Trophoblast cell (in vitro differentiated cells and primary cell): ENCODE results near the gene PLEKHM3.

Experiments
- DNase-seq, 2 donors: peaks; one replicate each; pipeline ENCODE4 v3.0.0-alpha.2; 2016
- H2AFZ ChIP-seq: 2 replicates; pipeline ENCODE4 v1.6.1; 2013; ENCODE audit warnings: low read length, moderate library complexity, mild to moderate bottlenecking; ENCODE audit not compliant: insufficient read depth, poor library complexity
- H2AK5ac ChIP-seq: 2 replicates; pipeline ENCODE4 v1.6.1; 2013; ENCODE audit warnings: mild to moderate bottlenecking, low read length
- H2BK120ac ChIP-seq: 2 replicates; pipeline ENCODE4 v1.6.1; 2013; ENCODE audit warnings: low read length, mild to moderate bottlenecking, moderate library complexity; ENCODE audit not compliant: insufficient read depth, poor library complexity
- H2BK12ac ChIP-seq: 2 replicates; pipeline ENCODE4 v1.6.1; 2013; ENCODE audit warnings: mild to moderate bottlenecking, low read length, moderate library complexity
- H2BK5ac ChIP-seq: 2 replicates; pipeline ENCODE4 v1.6.1; 2013; ENCODE audit warnings: low read length, low read depth, moderate library complexity, mild to moderate bottlenecking; ENCODE audit not compliant: poor library complexity
- H3K14ac ChIP-seq: 2 replicates; pipeline ENCODE4 v1.6.1; 2013; ENCODE audit warnings: mild to moderate bottlenecking, low read length
- H3K18ac ChIP-seq: 2 replicates; pipeline ENCODE4 v1.6.1; 2013; ENCODE audit warnings: mild to moderate bottlenecking, low read length
- H3K23ac ChIP-seq: 2 replicates; pipeline ENCODE4 v1.6.1; 2013; ENCODE audit warnings: low read length
- H3K27ac ChIP-seq: 2 replicates; pipeline ENCODE4 v1.5.1; 2013; ENCODE audit warnings: low read depth, mild to moderate bottlenecking, inconsistent platforms, low read length, moderate library complexity
- H3K27me3 ChIP-seq: 2 replicates; pipeline ENCODE4 v1.6.1; 2013; ENCODE audit warnings: inconsistent platforms, mild to moderate bottlenecking, low read length, moderate library complexity; ENCODE audit not compliant: insufficient read depth
- H3K36me3 ChIP-seq, 2 experiments: 1 replicate in 1 of 2; 2 replicates in 1 of 2; pipeline ENCODE4 v1.6.1; 2013; ENCODE audit warnings: low read length in 2 of 2, mild to moderate bottlenecking in 2 of 2, moderate library complexity in 1 of 2; ENCODE audit not compliant: insufficient read depth in 2 of 2, control insufficient read depth in 1 of 2
- H3K4ac ChIP-seq: 2 replicates; pipeline ENCODE4 v1.6.1; 2013; ENCODE audit warnings: low read depth, mild to moderate bottlenecking, low read length, moderate library complexity
- H3K4me1 ChIP-seq, 2 experiments: 1 replicate in 1 of 2; 2 replicates in 1 of 2; pipeline ENCODE4 v1.6.1; 2013; ENCODE audit warnings: low read length in 2 of 2, mild to moderate bottlenecking in 2 of 2, moderate library complexity in 1 of 2; ENCODE audit not compliant: insufficient read depth in 2 of 2, control insufficient read depth in 1 of 2
- H3K4me2 ChIP-seq: 2 replicates; pipeline ENCODE4 v1.6.1; 2013; ENCODE audit warnings: inconsistent platforms, mild to moderate bottlenecking, low read length, moderate library complexity
- H3K4me3 ChIP-seq: 2 replicates; pipeline ENCODE4 v1.5.1; 2013; ENCODE audit warnings: mild to moderate bottlenecking, low read depth, low read length, inconsistent platforms
- H3K79me1 ChIP-seq: one replicate; pipeline ENCODE4 v1.6.1; 2013; ENCODE audit warnings: low read length
- H3K79me2 ChIP-seq: 2 replicates; pipeline ENCODE4 v1.6.1; 2013; ENCODE audit warnings: low read length, mild to moderate bottlenecking; ENCODE audit not compliant: control insufficient read depth, insufficient read depth, poor library complexity
- H3K9ac ChIP-seq: 2 replicates; pipeline ENCODE4 v1.6.1; 2013; ENCODE audit warnings: mild to moderate bottlenecking, low read length
- H3K9me3 ChIP-seq: 2 replicates; pipeline ENCODE4 v1.6.1; 2013; ENCODE audit warnings: low read depth, mild to moderate bottlenecking, control low read depth, inconsistent platforms, low read length; ENCODE audit not compliant: insufficient read depth
- H4K12ac ChIP-seq: 2 replicates; pipeline ENCODE4 v1.6.1; 2013; ENCODE audit warnings: low read depth, mild to moderate bottlenecking, low read length, moderate library complexity
- H4K8ac ChIP-seq: 2 replicates; pipeline ENCODE4 v1.6.1; 2013; ENCODE audit warnings: low read depth, mild to moderate bottlenecking, low read length, moderate library complexity
- H4K91ac ChIP-seq: one replicate; pipeline ENCODE4 v1.6.1; 2013; ENCODE audit warnings: low read depth, mild to moderate bottlenecking, low read length, moderate library complexity
- WGBS: extraction: QIAGEN DNeasy Blood & Tissue Kit; methylation state at CpG from one replicate; pipeline ENCODE4 v1.1.7; 2013; ENCODE audit warnings: missing lambda C conversion rate; ENCODE audit not compliant: insufficient read length, insufficient coverage; ENCODE audit errors: extremely low coverage; 5-methylcytosine and 5-hydroxymethylcytosine counted together

The PLEKHM3 gene

GRCh38 chr2:208000701-208001395, 24.5 kb downstream of the PLEKHM3 start:
- H3K79me2 ChIP-seq, result no peaks in the 10 kb centered on the region
- H3K4me1 ChIP-seq, result no peaks in the 10 kb centered on the region
- no peak overlapping the region for H2BK120ac ChIP-seq
- H3K14ac ChIP-seq, result no peak overlapping the region
- H2AFZ ChIP-seq, result no peak overlapping the region
- no peak overlapping the region for H2BK5ac ChIP-seq
- no peak overlapping the region for H2BK12ac ChIP-seq
- H3K79me1 ChIP-seq, result no peaks in the 10 kb centered on the region
- H4K8ac ChIP-seq, result no peak overlapping the region
- H4K91ac ChIP-seq, result no peak overlapping the region
- H3K4ac ChIP-seq, result no peak overlapping the region
- no peaks in the 10 kb centered on the region for H3K9me3 ChIP-seq
- H3K36me3 ChIP-seq, result peaks cover 0 to 5% of the 10 kb centered on the region in 2 experiments
- no peak overlapping the region for H3K18ac ChIP-seq
- H2AK5ac ChIP-seq, result no peak overlapping the region
- H3K27ac ChIP-seq, result no peak overlapping the region
- no peak overlapping the region for H3K23ac ChIP-seq
- no peak overlapping the region for H3K4me2 ChIP-seq
- DNase-seq, result no peak
- WGBS, result no CpG with 5 or more reads among the region's 10 CpGs
- H3K27me3 ChIP-seq, result no peaks in the 10 kb centered on the region
- H3K4me3 ChIP-seq, result no peak overlapping the region
- no peak overlapping the region for H3K9ac ChIP-seq
- H4K12ac ChIP-seq, result no peak overlapping the region

DNA sequence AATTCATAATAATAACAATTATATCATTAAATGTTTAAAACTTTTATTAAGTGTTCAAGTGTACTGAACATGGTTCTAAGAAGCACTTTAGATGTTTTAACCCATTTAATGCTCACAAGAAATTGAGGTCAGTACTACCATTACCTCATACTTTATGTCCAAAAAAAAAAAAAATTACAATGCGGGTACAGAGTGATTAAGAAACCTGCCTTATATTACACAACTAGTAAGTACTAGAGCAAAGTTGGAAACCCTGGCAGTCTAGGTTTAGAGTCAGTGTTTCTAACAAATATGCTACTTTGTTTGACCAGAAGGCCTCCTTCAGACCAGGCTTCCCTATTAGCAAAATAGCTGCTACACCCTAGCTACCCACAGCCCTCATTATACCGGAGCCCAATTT, 28.5 kb downstream of the PLEKHM3 start:
- no peaks in the 10 kb centered on the region for H3K79me2 ChIP-seq
- no peak overlapping the region for H3K23ac ChIP-seq
- H3K4ac ChIP-seq, result no peak overlapping the region
- WGBS, result no CpG with 5 or more reads among the region's 2 CpGs
- no peak overlapping the region for H2AFZ ChIP-seq
- H2BK5ac ChIP-seq, result no peak overlapping the region
- no peak overlapping the region for H3K27ac ChIP-seq
- no peaks in the 10 kb centered on the region for H3K79me1 ChIP-seq
- H3K18ac ChIP-seq, result no peak overlapping the region
- peaks cover 0 to 5% of the 10 kb centered on the region in 2 experiments for H3K36me3 ChIP-seq
- H3K4me2 ChIP-seq, result no peak overlapping the region
- H3K9ac ChIP-seq, result no peak overlapping the region
- no peak overlapping the region for H4K12ac ChIP-seq
- peak; percentile 35 to 91 for DNase-seq
- H3K4me3 ChIP-seq, result no peak overlapping the region
- no peak overlapping the region for H3K14ac ChIP-seq
- no peak overlapping the region for H4K91ac ChIP-seq
- no peak overlapping the region for H2BK120ac ChIP-seq
- no peak overlapping the region for H2AK5ac ChIP-seq
- H3K9me3 ChIP-seq, result no peaks in the 10 kb centered on the region
- H2BK12ac ChIP-seq, result no peak overlapping the region
- no peaks in the 10 kb centered on the region for H3K27me3 ChIP-seq
- H3K4me1 ChIP-seq, result no peaks in the 10 kb centered on the region
- H4K8ac ChIP-seq, result no peak overlapping the region

DNA sequence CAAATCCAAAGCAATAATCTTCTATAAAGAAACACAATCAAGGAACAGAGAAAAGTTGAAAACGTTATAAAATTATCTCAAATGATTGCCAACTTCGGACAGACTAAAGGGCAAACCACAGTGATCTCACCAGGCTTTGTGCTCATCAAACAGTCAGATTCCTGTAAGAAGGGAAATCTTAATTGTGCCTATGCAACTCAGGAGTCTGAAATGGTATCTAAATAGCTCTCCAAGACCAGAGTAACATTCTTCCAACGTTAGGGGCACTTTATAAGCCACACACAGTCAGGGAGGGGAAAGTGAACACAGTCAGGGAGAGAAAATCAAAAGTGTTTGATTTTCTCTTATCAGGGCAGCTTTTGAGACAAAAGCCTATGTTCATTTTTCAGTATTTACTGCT, 29.4 kb downstream of the PLEKHM3 start:
- no peak overlapping the region for H3K9ac ChIP-seq
- no peak overlapping the region for H3K27ac ChIP-seq
- no peak overlapping the region for H4K8ac ChIP-seq
- no peak overlapping the region for H2BK5ac ChIP-seq
- H3K9me3 ChIP-seq, result no peaks in the 10 kb centered on the region
- H4K91ac ChIP-seq, result no peak overlapping the region
- H3K4me3 ChIP-seq, result no peak overlapping the region
- H2AFZ ChIP-seq, result no peak overlapping the region
- no peak overlapping the region for H3K23ac ChIP-seq
- no CpG with 5 or more reads among the region's 3 CpGs for WGBS
- H3K14ac ChIP-seq, result no peak overlapping the region
- DNase-seq, result no peak
- no peak overlapping the region for H2BK120ac ChIP-seq
- H3K27me3 ChIP-seq, result no peaks in the 10 kb centered on the region
- H3K4me2 ChIP-seq, result no peak overlapping the region
- H2AK5ac ChIP-seq, result no peak overlapping the region
- no peak overlapping the region for H3K18ac ChIP-seq
- H4K12ac ChIP-seq, result no peak overlapping the region
- no peaks in the 10 kb centered on the region for H3K4me1 ChIP-seq
- H2BK12ac ChIP-seq, result no peak overlapping the region
- peaks cover 0 to under 1% of the 10 kb centered on the region in 2 experiments for H3K36me3 ChIP-seq
- no peak overlapping the region for H3K4ac ChIP-seq
- H3K79me1 ChIP-seq, result no peaks in the 10 kb centered on the region
- no peaks in the 10 kb centered on the region for H3K79me2 ChIP-seq

DNA sequence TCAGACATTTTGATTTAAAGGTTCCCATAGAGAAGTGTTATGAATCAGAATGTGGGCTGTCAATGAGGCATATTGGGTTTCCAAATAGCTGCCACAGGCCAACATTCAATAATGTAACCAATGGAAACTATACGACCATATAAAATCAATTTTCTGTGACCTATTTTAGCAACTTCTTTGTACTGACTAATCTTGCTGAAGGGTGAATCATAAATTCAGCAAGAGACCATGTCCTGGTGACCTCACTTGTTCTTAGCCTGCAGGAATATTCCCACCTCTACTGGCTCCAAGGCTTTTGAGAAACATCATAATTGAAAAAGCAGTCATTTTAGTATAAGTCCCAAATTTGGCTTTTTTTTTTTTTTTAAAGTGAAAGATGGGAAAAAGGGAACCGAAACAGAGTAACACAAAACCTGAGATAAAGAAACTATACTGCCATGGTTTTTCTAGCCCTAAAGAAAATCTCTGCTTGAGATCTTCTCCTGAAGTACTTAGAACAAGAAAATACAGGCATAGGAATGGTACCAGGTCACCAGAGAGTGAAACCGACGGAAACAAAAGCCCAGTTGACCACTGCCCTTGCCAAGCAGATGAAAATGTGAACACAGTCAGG, 32.1 kb downstream of the PLEKHM3 start:
- no peak overlapping the region for H3K4ac ChIP-seq
- no peak overlapping the region for H3K27ac ChIP-seq
- no peak overlapping the region for H4K8ac ChIP-seq
- H3K23ac ChIP-seq, result no peak overlapping the region
- H3K18ac ChIP-seq, result no peak overlapping the region
- WGBS, result no CpG with 5 or more reads among the region's 4 CpGs
- no peaks in the 10 kb centered on the region for H3K36me3 ChIP-seq
- H4K91ac ChIP-seq, result no peak overlapping the region
- no peak overlapping the region for H2BK120ac ChIP-seq
- no peak overlapping the region for H2AK5ac ChIP-seq
- no peak overlapping the region for H3K9ac ChIP-seq
- H2BK5ac ChIP-seq, result no peak overlapping the region
- H3K79me1 ChIP-seq, result no peaks in the 10 kb centered on the region
- peaks cover 0 to 2% of the 10 kb centered on the region in 2 experiments for H3K4me1 ChIP-seq
- H2BK12ac ChIP-seq, result no peak overlapping the region
- H3K27me3 ChIP-seq, result no peaks in the 10 kb centered on the region
- H3K4me3 ChIP-seq, result no peak overlapping the region
- H4K12ac ChIP-seq, result no peak overlapping the region
- no peak overlapping the region for H3K14ac ChIP-seq
- peak in 1 of 2 donors; percentile 21 for DNase-seq
- H2AFZ ChIP-seq, result no peak overlapping the region
- no peaks in the 10 kb centered on the region for H3K79me2 ChIP-seq
- H3K9me3 ChIP-seq, result no peaks in the 10 kb centered on the region
- H3K4me2 ChIP-seq, result no peak overlapping the region
